ENCODE results near the gene ZNF181. TPM values are rescaled to one million over a fixed set of nuclear protein-coding genes. Genes with fewer than 3 reads are reported as not detected.
A peak's percentile ranks its signal among the peaks of the same experiment; 100 is the strongest.

The ZNF181 gene
- polyA plus RNA-seq, 1 donor, result 13.4 TPM

GRCh38 chr19:34759218-34759917, 25.3 kb downstream of the ZNF181 start:
- no peak for DNase-seq

- DNase-seq, result no peak
Observed at GRCh38 chr19:34766386-34766785, 32.3 kb downstream of the ZNF181 start.

- DNase-seq, result no peak
Observed at GRCh38 chr19:34767951-34768350, 33.9 kb downstream of the ZNF181 start.

- DNase-seq, result peak; percentile 93
Observed at GRCh38 chr19:34772697-34773554, 38.9 kb downstream of the ZNF181 start, which contains the start of gene ZNF599. TSS of gene ZNF599 (minus strand) at chr19:34773215. CDS start at chr19:34772841, 374 bp downstream.

GRCh38 chr19:34773555-34773864, 39.5 kb downstream of the ZNF181 start:
- DNase-seq, result no peak

- no peak for DNase-seq
Observed at GRCh38 chr19:34774857-34775256, 40.8 kb downstream of the ZNF181 start.

- no peak for DNase-seq
Observed at GRCh38 chr19:34778342-34778741, 44.3 kb downstream of the ZNF181 start.

GRCh38 chr19:34779652-34780051, 45.6 kb downstream of the ZNF181 start:
- no peak for DNase-seq

- no peak for DNase-seq
Observed at GRCh38 chr19:34786236-34786635, 52.2 kb downstream of the ZNF181 start.

- no peak for DNase-seq
Observed at GRCh38 chr19:34787059-34787824, 53.2 kb downstream of the ZNF181 start.

- no peak for DNase-seq
Observed at GRCh38 chr19:34788074-34788473, 54.0 kb downstream of the ZNF181 start.

- no peak for DNase-seq
Observed at GRCh38 chr19:34793565-34793964, 59.5 kb downstream of the ZNF181 start.

- DNase-seq, result no peak
Observed at GRCh38 chr19:34794066-34794960, 60.3 kb downstream of the ZNF181 start.

Other genes with a start within 250 kb of the ZNF181 start
- 0.90 TPM for gene SCGB2B2, start 57.1 kb upstream of the ZNF181 start, polyA plus RNA-seq (ENCODE audit: insufficient read length)
- gene ZNF302, start 56.6 kb upstream of the ZNF181 start, polyA plus RNA-seq (ENCODE audit: insufficient read length), result 43.4 TPM
- gene ZNF599, start 39.0 kb downstream of the ZNF181 start, polyA plus RNA-seq (ENCODE audit: insufficient read length), result 7.2 TPM
- 3.9 TPM for gene ZNF30, start 192.7 kb downstream of the ZNF181 start, polyA plus RNA-seq (ENCODE audit: insufficient read length)
- 2.7 TPM for gene ZNF792, start 230.0 kb downstream of the ZNF181 start, polyA plus RNA-seq (ENCODE audit: insufficient read length)

Measured in hindlimb muscle (tissue), 1 donor.